ENCODE measurements around the gene VIM.

VIM gene

DNA sequence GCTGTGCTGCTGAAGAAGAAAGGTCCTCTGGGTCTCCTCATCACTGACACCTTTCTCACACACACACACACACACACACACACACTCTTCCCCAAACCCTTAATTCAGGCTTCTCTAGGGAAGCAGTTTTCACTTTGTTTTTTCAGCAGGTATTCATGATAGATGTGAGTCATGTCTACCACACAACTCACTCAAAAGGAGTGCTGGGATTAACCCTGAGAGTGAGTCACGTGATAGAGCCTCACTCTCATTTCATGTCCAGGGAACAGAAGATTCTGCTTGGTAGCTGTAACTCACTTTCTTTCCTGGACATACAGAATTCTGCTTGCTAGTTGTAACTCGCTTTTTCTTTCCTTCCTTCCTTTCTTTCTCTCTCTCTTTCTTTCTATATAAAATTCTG lies 45.4 kb downstream of the VIM start:
- TF ChIP-seq, protein P1, sequence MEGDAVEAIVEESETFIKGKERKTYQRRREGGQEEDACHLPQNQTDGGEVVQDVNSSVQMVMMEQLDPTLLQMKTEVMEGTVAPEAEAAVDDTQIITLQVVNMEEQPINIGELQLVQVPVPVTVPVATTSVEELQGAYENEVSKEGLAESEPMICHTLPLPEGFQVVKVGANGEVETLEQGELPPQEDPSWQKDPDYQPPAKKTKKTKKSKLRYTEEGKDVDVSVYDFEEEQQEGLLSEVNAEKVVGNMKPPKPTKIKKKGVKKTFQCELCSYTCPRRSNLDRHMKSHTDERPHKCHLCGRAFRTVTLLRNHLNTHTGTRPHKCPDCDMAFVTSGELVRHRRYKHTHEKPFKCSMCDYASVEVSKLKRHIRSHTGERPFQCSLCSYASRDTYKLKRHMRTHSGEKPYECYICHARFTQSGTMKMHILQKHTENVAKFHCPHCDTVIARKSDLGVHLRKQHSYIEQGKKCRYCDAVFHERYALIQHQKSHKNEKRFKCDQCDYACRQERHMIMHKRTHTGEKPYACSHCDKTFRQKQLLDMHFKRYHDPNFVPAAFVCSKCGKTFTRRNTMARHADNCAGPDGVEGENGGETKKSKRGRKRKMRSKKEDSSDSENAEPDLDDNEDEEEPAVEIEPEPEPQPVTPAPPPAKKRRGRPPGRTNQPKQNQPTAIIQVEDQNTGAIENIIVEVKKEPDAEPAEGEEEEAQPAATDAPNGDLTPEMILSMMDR (IDR thresholded peaks at IDR 0.05; ENCODE audit: low read depth, low read length): no peak
- H3K4me3 ChIP-seq (replicated peaks in 1 of 2; ENCODE audit: low read depth in 2 of 2, low read length in 2 of 2): no peak overlapping the region
- DNase-seq (ENCODE audit: low read depth in 2 of 2): peak; percentile 5 to 60

DNA sequence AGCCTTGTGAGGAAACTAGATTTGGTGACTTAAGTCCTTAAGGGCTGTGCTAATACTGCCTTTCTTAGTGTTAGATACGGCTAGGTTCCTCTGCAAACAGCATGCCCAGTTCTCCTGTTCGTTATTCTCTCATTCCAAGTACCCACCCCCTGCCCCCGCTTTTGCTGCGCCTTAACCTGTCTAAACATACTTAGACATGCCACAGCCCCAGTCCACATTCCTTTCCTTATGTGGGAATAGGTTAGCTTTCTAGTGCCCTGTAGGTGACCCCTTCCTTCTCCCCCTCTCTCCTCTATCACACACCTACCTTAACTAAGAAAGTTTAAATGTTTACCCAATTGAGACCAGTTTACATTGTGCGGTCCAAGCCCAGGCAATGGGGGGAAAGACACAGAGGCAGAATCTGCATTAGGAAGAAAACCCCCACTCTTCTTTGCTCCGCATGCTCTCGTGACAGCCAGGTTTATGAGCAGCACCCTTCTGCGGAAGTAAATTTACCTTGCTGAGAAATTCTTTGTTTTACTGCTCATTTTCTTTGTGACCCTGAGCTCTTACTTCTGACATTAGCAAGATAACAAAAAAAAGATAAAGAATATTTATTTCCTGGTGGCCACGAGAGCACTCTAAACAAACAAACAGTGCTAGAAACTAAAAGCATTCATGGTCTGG lies 48.8 kb downstream of the VIM start:
- TF ChIP-seq, protein P1 (IDR thresholded peaks at IDR 0.05; ENCODE audit: low read depth, low read length): no peak
- H3K4me3 ChIP-seq (replicated peaks in 1 of 2; ENCODE audit: low read depth in 2 of 2, low read length in 2 of 2): no peak overlapping the region
- no peak for DNase-seq (ENCODE audit: low read depth in 2 of 2)

DNA sequence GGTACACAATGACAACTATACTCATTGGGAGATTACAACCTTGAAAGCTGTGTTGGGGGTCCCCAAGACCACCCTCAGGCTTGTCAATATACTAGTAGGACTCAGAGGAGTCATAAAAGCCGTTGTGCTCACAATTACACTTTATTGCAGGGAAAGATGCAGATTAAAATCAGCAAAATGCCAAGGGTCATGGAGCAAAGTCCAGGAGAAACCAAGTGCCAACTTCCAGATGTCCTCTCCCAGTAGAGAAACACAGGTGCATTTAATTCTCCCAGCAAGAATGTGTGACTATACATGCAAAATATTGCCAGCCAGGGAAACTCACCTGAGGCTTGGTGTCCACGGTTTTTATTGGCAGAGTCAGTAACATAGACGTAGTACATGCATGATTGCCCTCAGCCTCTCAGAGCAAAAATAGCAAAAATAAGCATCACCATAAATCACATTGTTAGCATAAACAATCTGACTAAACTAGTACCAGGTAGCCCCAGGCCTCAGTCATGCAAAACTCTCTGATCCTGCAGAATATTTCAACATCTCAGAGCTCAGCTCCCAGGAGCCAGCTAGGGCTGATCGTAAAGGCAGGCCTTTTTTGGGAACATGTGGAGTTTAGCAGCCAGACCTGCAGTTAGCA lies 50.7 kb downstream of the VIM start:
- TF ChIP-seq, protein P1 (IDR thresholded peaks at IDR 0.05; ENCODE audit: low read depth, low read length): no peak
- H3K4me3 ChIP-seq (replicated peaks in 1 of 2; ENCODE audit: low read depth in 2 of 2, low read length in 2 of 2): no peak overlapping the region
- no peak for DNase-seq (ENCODE audit: low read depth in 2 of 2)

DNA sequence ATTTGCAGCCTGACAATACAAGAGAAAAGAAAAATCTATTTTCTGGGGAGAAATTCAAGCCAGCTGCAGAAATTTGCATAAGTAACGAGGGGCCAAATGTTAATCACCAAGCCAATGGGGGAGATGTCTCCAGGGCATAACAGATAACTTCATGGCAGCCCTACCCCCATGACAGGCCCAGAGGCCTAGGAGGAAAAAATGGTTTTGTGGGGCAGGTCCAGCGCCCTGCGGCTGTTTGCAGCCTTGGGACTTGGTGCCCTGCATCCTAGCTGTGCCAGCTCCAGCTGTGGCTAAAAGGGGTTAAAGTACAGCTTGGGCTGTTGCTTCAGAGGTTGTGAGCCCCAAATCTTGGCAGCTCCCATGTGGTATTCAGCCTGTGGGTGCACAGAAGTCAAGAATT lies 54.3 kb downstream of the VIM start:
- no peak overlapping the region for H3K4me3 ChIP-seq (replicated peaks in 1 of 2; ENCODE audit: low read depth in 2 of 2, low read length in 2 of 2)
- TF ChIP-seq, protein P1 (IDR thresholded peaks at IDR 0.05; ENCODE audit: low read depth, low read length): no peak
- no peak for DNase-seq (ENCODE audit: low read depth in 2 of 2)

DNA sequence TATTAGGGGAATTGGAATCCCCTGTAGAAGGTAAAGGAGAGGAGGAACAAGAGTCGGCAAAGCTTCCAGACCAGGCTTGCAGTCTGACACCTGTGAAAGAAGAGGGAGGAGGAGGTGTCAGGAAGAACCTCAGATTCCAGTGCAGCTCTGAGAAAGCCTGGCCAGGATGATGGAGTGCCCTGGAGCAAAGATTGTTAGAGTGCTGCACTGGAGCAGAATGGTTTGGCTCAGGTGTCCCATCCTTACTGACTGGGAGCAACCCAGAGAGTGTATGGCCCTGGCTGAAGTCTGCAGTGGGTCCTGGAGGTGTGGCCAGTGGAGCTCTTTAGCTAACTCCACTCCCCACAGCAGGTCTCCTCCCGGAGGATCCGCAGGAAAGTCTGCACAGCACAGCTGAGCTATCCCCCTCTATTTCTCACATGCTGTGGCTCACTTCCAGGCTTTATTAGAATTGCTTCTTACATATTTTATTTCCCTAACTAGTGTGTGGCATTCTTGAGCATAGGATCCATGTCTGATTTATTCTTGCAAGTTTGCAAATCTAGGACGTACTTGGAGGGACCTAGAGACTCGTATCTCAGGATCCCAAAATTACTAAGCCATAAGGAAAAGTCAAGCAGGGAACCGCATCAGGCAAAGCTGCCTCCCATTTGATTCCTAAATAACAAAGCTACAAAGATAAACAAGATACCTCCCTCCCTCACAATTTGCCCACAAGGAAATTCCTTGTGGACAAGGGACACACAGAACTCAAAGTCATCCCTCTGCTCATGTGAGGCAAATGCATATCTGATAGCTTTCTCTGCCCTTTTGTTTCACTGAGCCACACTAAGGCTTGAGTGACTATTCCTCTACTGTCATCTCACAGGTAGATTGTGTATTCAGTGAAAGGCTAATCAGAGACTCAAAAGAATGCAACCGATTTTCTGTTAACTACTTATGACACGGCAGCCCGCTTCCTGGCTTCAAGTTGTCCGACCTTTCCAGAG lies 58.8 kb downstream of the VIM start:
- DNase-seq (ENCODE audit: low read depth in 2 of 2): no peak

More for the DNA sequence above, 58.8 kb downstream of the VIM start:
- H3K4me3 ChIP-seq (replicated peaks in 1 of 2; ENCODE audit: low read depth in 2 of 2, low read length in 2 of 2): no peak overlapping the region
- TF ChIP-seq, protein P1 (IDR thresholded peaks at IDR 0.05; ENCODE audit: low read depth, low read length): no peak
